Activated gamma-delta T cell treated with anti-CD3 and anti-CD28 coated beads, Interleukin-2, amount 50 U/mL, for 16 hours (primary cell): ENCODE results near the gene ENTREP1.
"Not testable (repeated sequence)": the region's sequence is repeated elsewhere in the genome, so short reads cannot be mapped to it uniquely, and the experiment has no call there.

Source experiments
- DNase-seq: peaks from one replicate; pipeline ENCODE4 v3.0.0-alpha.2; 2020; ENCODE audit warnings: low read depth

ENTREP1 gene

DNA sequence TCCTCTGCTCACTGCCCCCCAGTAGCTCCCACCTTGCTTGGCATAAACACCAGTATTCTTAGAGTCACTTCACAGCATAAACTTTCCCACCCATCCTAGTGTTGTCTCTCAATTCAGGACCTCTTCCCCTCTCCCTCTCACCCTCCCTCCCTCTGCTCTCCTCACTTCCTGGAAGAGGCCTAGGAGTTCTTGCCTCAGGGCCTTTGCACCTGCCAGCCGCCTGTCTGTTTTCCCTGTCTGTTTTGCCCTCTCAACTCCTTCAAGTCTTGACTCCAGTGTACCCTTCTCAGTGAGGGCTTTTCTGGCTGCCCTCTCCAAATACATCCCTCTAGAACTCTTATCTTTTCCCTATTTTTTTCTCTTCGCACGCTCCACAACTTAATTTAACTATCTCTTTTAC is 86.2 kb downstream of the ENTREP1 start:
- no peak for DNase-seq

DNA sequence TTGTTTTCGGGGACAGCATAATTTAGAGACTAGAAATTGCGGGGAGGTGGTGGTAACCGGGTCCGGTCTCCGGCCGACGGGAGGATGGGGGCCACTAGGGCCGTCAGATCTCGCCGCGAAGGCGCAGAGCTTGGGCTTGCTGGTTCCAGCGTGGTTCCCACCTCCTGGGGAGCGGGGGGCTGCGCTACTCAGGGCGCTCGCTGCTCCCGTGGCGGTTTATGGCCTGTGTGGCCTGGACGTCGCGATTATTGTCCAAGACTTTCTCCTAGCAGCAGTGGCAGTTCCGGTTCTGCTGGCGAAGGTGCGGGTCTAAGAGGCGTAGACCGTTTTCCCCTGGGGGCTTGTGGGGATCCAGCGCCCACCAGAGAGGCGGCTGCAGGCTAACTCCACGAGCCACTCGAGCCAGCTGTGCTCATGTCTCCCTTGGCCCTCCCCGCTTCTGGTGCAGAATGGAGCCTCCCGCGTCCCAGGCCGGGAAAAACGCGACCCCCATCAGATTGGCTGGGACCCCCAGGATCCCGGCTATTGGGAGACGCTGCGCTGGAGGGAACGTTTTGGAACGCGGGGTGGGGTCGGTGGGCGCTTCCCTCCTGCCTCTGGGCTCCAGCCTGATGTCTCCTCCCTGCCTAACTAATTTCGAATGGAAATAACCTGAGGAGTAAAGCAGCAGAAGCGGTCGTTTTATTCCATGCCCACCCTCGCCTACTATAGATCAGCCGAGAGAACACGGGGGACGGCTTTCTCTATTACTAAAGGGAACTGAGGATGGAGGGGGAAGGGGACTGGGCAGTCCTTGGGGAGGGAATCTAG is 87.1 kb downstream of the ENTREP1 start:
- no peak for DNase-seq

- no peak for DNase-seq
Measured at GRCh38 chr9:69412741-69413150, 87.7 kb downstream of the ENTREP1 start.

GRCh38 chr9:69420611-69421270 is 95.7 kb downstream of the ENTREP1 start:
- DNase-seq: no peak

GRCh38 chr9:69421908-69422801 is 97.1 kb downstream of the ENTREP1 start:
- DNase-seq: peak; percentile 30

DNA sequence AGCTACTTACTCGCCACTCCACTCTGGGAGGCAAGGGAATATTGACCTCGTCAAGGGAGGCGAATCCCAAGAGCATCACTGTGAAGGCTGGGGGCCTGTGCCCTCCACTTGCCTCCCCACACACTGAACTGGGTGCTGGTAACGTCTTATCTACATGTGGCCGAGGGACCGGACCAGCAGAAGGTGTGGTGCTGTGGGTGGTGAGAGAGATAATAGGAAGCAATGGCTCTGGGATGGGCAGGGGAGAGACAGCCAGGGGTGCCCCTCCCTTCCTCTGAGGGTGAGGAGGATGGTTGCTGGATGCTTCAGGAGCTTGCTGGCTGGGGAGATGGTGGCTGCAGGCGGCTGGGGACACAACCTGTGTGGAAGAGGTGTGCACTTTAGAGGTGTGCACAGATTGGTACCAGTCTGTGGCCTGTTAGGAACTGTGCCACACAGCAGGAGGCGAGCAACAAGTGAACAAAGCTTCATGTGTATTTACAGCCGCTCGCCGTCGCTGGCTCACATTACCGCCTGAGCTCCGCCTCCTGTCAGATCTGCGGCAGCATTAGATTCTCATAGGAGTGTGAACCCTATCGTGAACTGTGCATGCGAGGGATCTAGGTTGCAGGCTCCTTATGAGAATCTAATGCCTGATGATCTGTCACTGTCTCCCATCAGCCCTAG is 100.3 kb downstream of the ENTREP1 start:
- DNase-seq: no peak

DNA sequence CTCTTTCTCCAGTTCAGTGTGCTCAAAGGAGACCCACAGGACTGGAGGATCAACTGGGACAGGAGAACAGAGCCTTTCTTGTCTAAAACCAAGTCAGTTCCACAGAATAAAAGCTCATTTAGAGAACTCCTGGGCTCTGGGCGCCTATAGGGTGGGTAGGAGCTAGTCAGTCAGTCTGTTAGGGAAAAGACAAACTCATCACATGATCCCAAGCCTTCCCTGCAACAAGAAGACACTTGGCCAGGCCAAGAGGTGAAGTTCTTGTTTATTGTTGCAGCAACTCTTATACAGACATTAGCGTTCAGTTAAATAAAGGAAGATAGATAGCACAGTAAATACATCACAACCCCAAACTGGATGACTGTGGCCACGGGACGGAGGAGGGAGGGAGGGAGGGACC is 102.3 kb downstream of the ENTREP1 start:
- no peak for DNase-seq

- no peak for DNase-seq
Measured at GRCh38 chr9:69428017-69428785, 103.2 kb downstream of the ENTREP1 start.

DNA sequence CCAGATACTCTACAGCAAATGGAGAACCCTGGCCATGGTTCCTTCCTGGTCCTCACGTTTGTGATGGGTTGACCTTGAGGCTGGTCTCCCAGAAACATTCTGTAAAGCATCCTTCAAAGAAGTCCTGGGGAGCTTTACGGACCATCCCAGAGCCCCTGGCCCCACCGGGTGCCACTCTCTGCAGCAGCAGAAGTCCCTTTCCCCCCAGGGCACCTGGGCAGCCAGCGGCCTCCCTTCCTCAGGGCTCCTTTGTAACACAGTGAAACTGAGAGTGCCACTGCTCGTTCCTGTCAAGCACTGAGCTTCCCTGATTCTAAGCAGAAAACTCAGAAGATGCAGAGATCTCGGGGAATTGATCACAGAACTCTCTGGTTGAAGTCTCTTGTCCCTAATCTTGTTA is 104.3 kb downstream of the ENTREP1 start:
- no peak for DNase-seq

DNA sequence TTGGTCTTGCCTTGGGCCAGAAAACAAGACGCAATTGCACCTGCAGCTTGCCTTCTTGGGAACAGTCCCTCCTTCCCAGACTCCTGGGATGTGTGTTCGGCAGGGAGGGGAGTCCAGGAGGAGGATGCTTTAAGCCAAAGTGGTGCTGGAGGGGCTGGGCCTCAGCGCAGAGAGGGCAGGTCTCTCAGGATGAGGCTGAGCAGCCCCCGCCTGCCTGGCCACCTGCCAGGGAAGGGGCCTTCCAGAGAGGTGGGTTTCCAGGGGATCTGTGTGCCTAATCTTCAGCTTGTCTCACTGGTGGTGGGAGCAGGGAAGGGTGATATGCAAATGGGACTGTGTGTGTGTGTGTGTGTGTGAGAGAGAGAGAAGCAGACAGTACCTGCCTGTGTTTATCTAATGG is 105.2 kb downstream of the ENTREP1 start:
- no peak for DNase-seq

DNA sequence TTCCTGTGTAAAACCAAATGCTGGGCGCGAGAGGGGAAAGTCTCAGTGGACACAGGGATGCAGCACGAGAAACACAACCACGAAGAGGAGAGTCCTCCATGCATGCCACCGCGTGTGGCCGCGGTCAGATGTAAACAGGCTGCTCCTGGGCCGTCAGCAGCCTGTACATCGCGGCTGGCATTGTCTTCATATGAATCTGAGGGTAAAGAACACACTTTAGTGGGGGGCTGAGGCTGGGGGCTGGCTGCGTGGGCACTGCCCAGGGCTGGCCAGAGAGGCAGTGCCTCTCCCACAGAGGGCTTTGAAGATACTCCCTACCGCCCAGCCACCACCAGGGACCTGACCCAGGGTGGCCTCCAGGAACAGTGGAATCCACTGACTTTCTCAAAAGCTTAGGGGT is 106.2 kb downstream of the ENTREP1 start:
- DNase-seq: no peak

- no peak for DNase-seq
Measured at GRCh38 chr9:69431777-69432176, 106.8 kb downstream of the ENTREP1 start.

DNA sequence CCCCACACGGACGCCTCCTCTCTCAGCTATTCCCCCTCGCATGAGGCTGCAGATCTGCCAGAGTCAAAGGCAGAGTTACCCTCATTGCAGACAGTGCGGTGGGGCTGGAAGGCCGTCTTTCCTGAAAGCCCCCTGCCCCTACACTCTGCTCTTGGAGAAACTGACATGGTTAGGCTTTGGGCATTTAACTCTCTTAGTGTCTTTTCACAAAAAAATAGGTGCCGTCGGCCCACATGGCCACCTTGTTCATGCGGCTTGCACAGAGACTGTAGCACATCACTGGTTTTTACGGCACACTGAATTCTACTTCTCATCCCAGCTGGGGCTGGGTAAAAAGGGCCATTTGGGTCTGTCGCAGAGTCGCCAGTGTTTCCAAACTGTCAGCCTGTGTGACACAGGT is 107.6 kb downstream of the ENTREP1 start:
- no peak for DNase-seq

GRCh38 chr9:69433392-69433791 is 108.4 kb downstream of the ENTREP1 start:
- no peak for DNase-seq

GRCh38 chr9:69433968-69434367 is 109.0 kb downstream of the ENTREP1 start:
- DNase-seq: no peak

GRCh38 chr9:69439654-69440053 is 114.6 kb downstream of the ENTREP1 start:
- DNase-seq: not testable (repeated sequence)

DNA sequence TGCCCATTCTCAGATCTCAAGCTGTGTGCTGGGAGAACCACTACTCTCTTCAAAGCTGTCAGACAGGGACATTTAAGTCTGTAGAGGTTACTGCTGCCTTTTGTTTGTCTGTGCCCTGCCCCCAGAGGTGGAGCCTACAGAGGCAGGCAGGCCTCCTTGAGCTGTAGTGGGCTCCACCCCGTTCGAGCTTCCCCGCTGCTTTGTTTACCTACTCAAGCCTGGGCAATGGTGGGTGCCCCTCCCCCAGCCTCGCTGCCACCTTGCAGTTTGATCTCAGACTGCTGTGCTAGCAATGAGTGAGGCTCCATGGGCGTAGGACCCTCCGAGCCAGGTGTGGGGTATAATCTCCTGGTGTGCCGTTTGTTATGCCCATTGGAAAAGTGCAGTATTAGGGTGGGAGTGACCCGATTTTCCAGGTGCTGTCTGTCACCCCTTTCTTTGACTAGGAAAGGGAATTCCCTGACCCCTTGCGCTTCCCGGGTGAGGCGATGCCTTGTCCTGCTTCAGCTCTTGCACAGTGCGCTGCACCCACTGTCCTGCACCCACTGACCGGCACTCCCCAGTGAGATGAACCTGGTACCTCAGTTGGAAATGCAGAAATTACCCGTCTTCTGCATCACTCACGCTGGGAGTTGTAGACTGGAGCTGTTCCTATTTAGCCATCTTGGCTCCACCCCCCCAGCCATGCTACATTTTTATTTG is 115.4 kb downstream of the ENTREP1 start:
- not testable (repeated sequence) for DNase-seq
